CD14-positive monocyte (primary cell): ENCODE data around the gene ARL9. TPM values are rescaled to one million over a fixed set of nuclear protein-coding genes. Genes with fewer than 3 reads are reported as not detected.

ENCODE experiments used
- DNase-seq, 3 donors: peaks; one replicate each; pipeline ENCODE4 v3.0.0-alpha.2; 2011 to 2022
- H2AFZ ChIP-seq: 2 replicates; pipeline ENCODE4 v1.6.0; 2012; ENCODE audit warnings: mild to moderate bottlenecking, low read depth, low read length, inconsistent platforms; ENCODE audit not compliant: insufficient read depth, poor library complexity, severe bottlenecking
- H3K27ac ChIP-seq, 2 donors: 1 replicate in 1 of 2; 2 replicates in 1 of 2; pipeline ENCODE4 v1.5.1; 2012 to 2013; ENCODE audit warnings: low read length in 2 of 2, control low read depth in 1 of 2, inconsistent platforms in 1 of 2, low read depth in 1 of 2, mild to moderate bottlenecking in 1 of 2
- H3K27me3 ChIP-seq, 2 donors: one replicate each; pipeline versions ENCODE4 v1.6.0 to v1.6.1; 2011 to 2013; ENCODE audit warnings: low read length in 2 of 2; ENCODE audit not compliant: control insufficient read depth in 2 of 2, insufficient read depth in 2 of 2
- H3K36me3 ChIP-seq, 2 donors: replicated peaks in 1 of 2; 1 replicate in 1 of 2; 2 replicates in 1 of 2; pipeline versions ENCODE4 v1.5.1 to v1.6.1; 2012 to 2013; ENCODE audit warnings: low read length in 2 of 2, control low read depth in 1 of 2, inconsistent platforms in 1 of 2, mild to moderate bottlenecking in 1 of 2; ENCODE audit not compliant: insufficient read depth in 2 of 2, control insufficient read depth in 1 of 2
- H3K4me1 ChIP-seq, 2 donors: 1 replicate in 1 of 2; 2 replicates in 1 of 2; pipeline versions ENCODE4 v1.5.1 to v1.6.1; 2012 to 2013; ENCODE audit warnings: low read length in 2 of 2, control low read depth in 1 of 2, inconsistent platforms in 1 of 2, mild to moderate bottlenecking in 1 of 2, moderate library complexity in 1 of 2; ENCODE audit not compliant: insufficient read depth in 2 of 2, control insufficient read depth in 1 of 2
- H3K4me2 ChIP-seq: replicated peaks from 2 replicates; pipeline ENCODE3; 2012; ENCODE audit warnings: low read length, moderate library complexity, mild to moderate bottlenecking; ENCODE audit not compliant: poor library complexity, severe bottlenecking; ENCODE audit errors: extremely low read depth
- H3K4me3 ChIP-seq, 3 experiments: fragments of 200-600 bp in 1 of 3; sonication (generic) in 1 of 3; replicated peaks in 1 of 3; 1 replicate in 2 of 3; 2 replicates in 1 of 3; pipeline ENCODE4 v1.5.1; 2011 to 2013; ENCODE audit warnings: low read length in 3 of 3, mild to moderate bottlenecking in 3 of 3, control low read depth in 2 of 3, low read depth in 2 of 3, inconsistent platforms in 1 of 3, moderate library complexity in 1 of 3
- H3K79me2 ChIP-seq: 2 replicates; pipeline ENCODE4 v1.6.0; 2012; ENCODE audit warnings: mild to moderate bottlenecking, control low read depth, inconsistent platforms, low read length, moderate library complexity; ENCODE audit not compliant: insufficient read depth
- H3K9ac ChIP-seq: 2 replicates; pipeline ENCODE4 v1.6.0; 2017; ENCODE audit warnings: low read length, mild to moderate bottlenecking; ENCODE audit not compliant: insufficient read depth, poor library complexity, severe bottlenecking
- H3K9me3 ChIP-seq, 2 donors: replicated peaks in 1 of 2; 1 replicate in 1 of 2; 2 replicates in 1 of 2; pipeline versions ENCODE4 v1.5.1 to v1.6.1; 2012 to 2013; ENCODE audit warnings: low read length in 2 of 2, control low read depth in 1 of 2; ENCODE audit not compliant: control insufficient read depth in 1 of 2, insufficient read depth in 1 of 2
- H4K20me1 ChIP-seq: 2 replicates; pipeline ENCODE4 v1.6.0; 2012; ENCODE audit warnings: mild to moderate bottlenecking, low read length, control low read depth, moderate library complexity; ENCODE audit not compliant: insufficient read depth
- H3K27ac Mint-ChIP-seq, 7 donors: one replicate each; pipeline ENCODE4 v1.8.0; 2020; ENCODE audit warnings: mild to moderate bottlenecking in 7 of 7, mixed read lengths in 7 of 7, moderate library complexity in 6 of 7, inconsistent platforms in 2 of 7
- H3K27me3 Mint-ChIP-seq, 3 donors: one replicate each; pipeline ENCODE4 v1.8.0; 2021 to 2022; ENCODE audit warnings: low read depth in 3 of 3, mild to moderate bottlenecking in 3 of 3, mixed read lengths in 3 of 3, moderate library complexity in 3 of 3, inconsistent platforms in 1 of 3
- H3K36me3 Mint-ChIP-seq, 2 donors: one replicate each; pipeline ENCODE4 v1.8.0; 2020; ENCODE audit warnings: mixed read lengths in 2 of 2, inconsistent platforms in 1 of 2, mild to moderate bottlenecking in 1 of 2
- H3K4me1 Mint-ChIP-seq: one replicate; pipeline ENCODE4 v1.8.0; 2020; ENCODE audit warnings: mild to moderate bottlenecking, mixed read lengths
- H3K4me3 Mint-ChIP-seq, 2 donors: one replicate each; pipeline ENCODE4 v1.8.0; 2020; ENCODE audit warnings: mild to moderate bottlenecking in 2 of 2, mixed read lengths in 2 of 2, moderate library complexity in 1 of 2
- H3K9me3 Mint-ChIP-seq, 7 donors: one replicate each; pipeline ENCODE4 v1.8.0; 2020 to 2022; ENCODE audit warnings: mixed read lengths in 7 of 7, mild to moderate bottlenecking in 6 of 7, moderate library complexity in 6 of 7, inconsistent platforms in 2 of 7
- CTCF ChIP-seq: fragments of 200-600 bp; IDR thresholded peaks from one replicate; pipeline ENCODE4 v1.8.0; 2022; ENCODE audit warnings: antibody characterized with exemption, mild to moderate bottlenecking
- WGBS: methylation state at CpG from one replicate; pipeline ENCODE4 v1.1.5; 2013; ENCODE audit warnings: missing lambda C conversion rate; ENCODE audit not compliant: insufficient coverage; 5-methylcytosine and 5-hydroxymethylcytosine counted together
- intact Hi-C, 2 donors: fragments of 100-400 bp; cut with micrococcal nuclease; formaldehyde crosslinking; loops; one replicate each; pipeline versions ENCODE4 v1.15.0 to v1.15.1; 2023
- polyA plus RNA-seq, 3 donors: library from polyadenylated mRNA; depleted of rRNA in 1 of 3; unstranded in 2 of 3; stranded (reverse) in 1 of 3; fragments of 300-500 nt in 2 of 3; fragments of >200 nt in 1 of 3; fragmentation: Illumina TruSeq in 2 of 3; gene quantifications; 1 replicate in 2 of 3; 2 replicates in 1 of 3; pipeline ENCODE4 v1.2.3, GENCODE V29; 2012 to 2021

The ARL9 gene
- polyA plus RNA-seq, 3 donors, result not detected

GRCh38 chr4:56531149-56531770 is 25.7 kb downstream of the ARL9 start:
- Mint-ChIP-seq H3K27me3 (peaks cover 2 to 11% (median 8%) of the 10 kb centered on the region in 3 donors), H3K27ac (no peak overlapping the region), H3K4me3 (no peak overlapping the region), H3K9me3 (no peaks in the 10 kb centered on the region), H3K36me3 (no peaks in the 10 kb centered on the region), H3K4me1 (peaks cover 4% of the 10 kb centered on the region)
- no peak for DNase-seq
- no peak for TF ChIP-seq CTCF
- peak overlapping the region; percentile 95 for H3K4me2 ChIP-seq
- peaks cover 8 to 11% of the 10 kb centered on the region in 2 donors for H3K4me1 ChIP-seq
- H3K27me3 ChIP-seq, result peaks cover 13 to 23% of the 10 kb centered on the region in 2 donors
- intact Hi-C loops, result no loop called here
- H3K9ac ChIP-seq, result no peak overlapping the region
- H3K79me2 ChIP-seq, result no peaks in the 10 kb centered on the region
- WGBS, result 100% methylated on average over 1 of the region's 11 CpGs
- H3K4me3 ChIP-seq, result peak overlapping the region in 2 of 3 experiments; percentile 45 to 84
- H3K9me3 ChIP-seq, result no peaks in the 10 kb centered on the region
- H3K36me3 ChIP-seq, result no peaks in the 10 kb centered on the region
- H3K27ac ChIP-seq, result no peak overlapping the region
- H2AFZ ChIP-seq, result peak overlapping the region; percentile 88
- H4K20me1 ChIP-seq, result no peaks in the 10 kb centered on the region

GRCh38 chr4:56531823-56532222 is 26.2 kb downstream of the ARL9 start:
- no peak overlapping the region for H3K27ac ChIP-seq
- no peak overlapping the region for H3K9ac ChIP-seq
- Mint-ChIP-seq H3K4me3 (no peak overlapping the region), H3K36me3 (no peaks in the 10 kb centered on the region), H3K9me3 (no peaks in the 10 kb centered on the region), H3K27ac (no peak overlapping the region), H3K27me3 (peaks cover 2 to 10% (median 8%) of the 10 kb centered on the region in 3 donors), H3K4me1 (peaks cover 4% of the 10 kb centered on the region)
- no peak for DNase-seq
- no peak for TF ChIP-seq CTCF
- H3K4me3 ChIP-seq, result no peak overlapping the region
- H2AFZ ChIP-seq, result no peak overlapping the region
- no peaks in the 10 kb centered on the region for H4K20me1 ChIP-seq
- no peaks in the 10 kb centered on the region for H3K36me3 ChIP-seq
- H3K4me1 ChIP-seq, result peaks cover 8 to 11% of the 10 kb centered on the region in 2 donors
- 55% methylated on average over 4 of the region's 4 CpGs for WGBS
- no peaks in the 10 kb centered on the region for H3K79me2 ChIP-seq
- no peak overlapping the region for H3K4me2 ChIP-seq
- no peaks in the 10 kb centered on the region for H3K9me3 ChIP-seq
- H3K27me3 ChIP-seq, result peaks cover 13 to 23% of the 10 kb centered on the region in 2 donors
- intact Hi-C loops, result no loop called here
